ENCODE data around the gene FGD1. TPM values are rescaled to one million over a fixed set of nuclear protein-coding genes. Genes with fewer than 3 reads are reported as not detected.
A peak's percentile ranks its signal among the peaks of the same experiment; 100 is the strongest.

Gene FGD1
- total RNA-seq, 1 donor from 2014 or later = 8.1 TPM

- Histone ChIP-seq H3K27ac (no peak overlapping the region), H3K9me3 (no peaks in the 10 kb centered on the region), H3K4me1 (peaks cover 17% of the 10 kb centered on the region), H3K4me3 (no peak overlapping the region), H3K27me3 (no peaks in the 10 kb centered on the region), H3K36me3 (no peaks in the 10 kb centered on the region)
- intact Hi-C loops (cut with DNase I) = no loop called here
- DNase-seq (ENCODE audit: extremely low spot score in 2 of 2) = no peak
- no peak for TF ChIP-seq POLR2AphosphoS5 (IDR thresholded peaks at IDR 0.05; ENCODE audit: insufficient read depth in 1 of 2, low read depth in 1 of 2)
- TF ChIP-seq POLR2A (IDR thresholded peaks at IDR 0.05) = no peak
Observed at GRCh38 chrX:54444752-54445151, 51.3 kb downstream of the FGD1 start.

GRCh38 chrX:54442790-54443189, 53.2 kb downstream of the FGD1 start:
- no peaks in the 10 kb centered on the region for H3K9me3 ChIP-seq
- H3K4me1 ChIP-seq = peaks cover 17% of the 10 kb centered on the region
- intact Hi-C loops (cut with DNase I) = no loop called here
- no peak overlapping the region for H3K4me3 ChIP-seq
- no peaks in the 10 kb centered on the region for H3K27me3 ChIP-seq
- no peaks in the 10 kb centered on the region for H3K36me3 ChIP-seq
- no peak overlapping the region for H3K27ac ChIP-seq
- no peak for DNase-seq (ENCODE audit: extremely low spot score in 2 of 2)
- TF ChIP-seq CTCF (IDR thresholded peaks at IDR 0.05) = no peak
- no peak for TF ChIP-seq POLR2A (IDR thresholded peaks at IDR 0.05)
- TF ChIP-seq POLR2AphosphoS5 (IDR thresholded peaks at IDR 0.05; ENCODE audit: insufficient read depth in 1 of 2, low read depth in 1 of 2) = no peak

GRCh38 chrX:54439960-54440871, 55.8 kb downstream of the FGD1 start, which contains the start of gene TSR2:
TSR2 (plus strand) TSS chrX:54440404; CDS start chrX:54440422, 18 bp downstream.
- intact Hi-C loops (cut with DNase I) = no loop called here
- DNase-seq (ENCODE audit: extremely low spot score in 2 of 2) = no peak
- Histone ChIP-seq H3K9me3 (no peaks in the 10 kb centered on the region), H3K4me1 (peaks cover 17% of the 10 kb centered on the region), H3K27me3 (no peaks in the 10 kb centered on the region), H3K4me3 (peak within 1 kb of the TSS; percentile 61 to 90), H3K36me3 (no peaks in the 10 kb centered on the region), H3K27ac (peak within 1 kb of the TSS; percentile 68)
- TF ChIP-seq CTCF (IDR thresholded peaks at IDR 0.05) = no peak
- TF ChIP-seq POLR2A (IDR thresholded peaks at IDR 0.05) = peak in 1 of 2 donors; percentile 46
- peak; percentile 87 to 91 for TF ChIP-seq POLR2AphosphoS5 (IDR thresholded peaks at IDR 0.05; ENCODE audit: insufficient read depth in 1 of 2, low read depth in 1 of 2)

- Histone ChIP-seq H3K9me3 (no peaks in the 10 kb centered on the region), H3K27ac (no peak overlapping the region), H3K27me3 (no peaks in the 10 kb centered on the region), H3K36me3 (no peaks in the 10 kb centered on the region), H3K4me1 (no peaks in the 10 kb centered on the region), H3K4me3 (no peak overlapping the region)
- intact Hi-C loops (cut with DNase I) = no loop called here
- no peak for TF ChIP-seq CTCF (IDR thresholded peaks at IDR 0.05)
- no peak for TF ChIP-seq POLR2AphosphoS5 (IDR thresholded peaks at IDR 0.05; ENCODE audit: insufficient read depth in 1 of 2, low read depth in 1 of 2)
- no peak for TF ChIP-seq POLR2A (IDR thresholded peaks at IDR 0.05)
- DNase-seq (ENCODE audit: extremely low spot score in 2 of 2) = no peak
Observed at GRCh38 chrX:54435121-54435520, 60.9 kb downstream of the FGD1 start.

- no peak for DNase-seq (ENCODE audit: extremely low spot score in 2 of 2)
- H3K4me1 ChIP-seq = no peaks in the 10 kb centered on the region
- no peaks in the 10 kb centered on the region for H3K36me3 ChIP-seq
- no peak for TF ChIP-seq POLR2A (IDR thresholded peaks at IDR 0.05)
- no peak for TF ChIP-seq CTCF (IDR thresholded peaks at IDR 0.05)
- TF ChIP-seq POLR2AphosphoS5 (IDR thresholded peaks at IDR 0.05; ENCODE audit: insufficient read depth in 1 of 2, low read depth in 1 of 2) = no peak
- intact Hi-C loops (cut with DNase I) = no loop called here
- H3K27ac ChIP-seq = no peak overlapping the region
- H3K27me3 ChIP-seq = no peaks in the 10 kb centered on the region
- H3K9me3 ChIP-seq = no peaks in the 10 kb centered on the region
- no peak overlapping the region for H3K4me3 ChIP-seq
Observed at GRCh38 chrX:54430519-54430918, 65.5 kb downstream of the FGD1 start.

Measured in vagina (tissue), 2 donors.